Caco-2 (cell line): ENCODE measurements around the gene ANO10. TPM values are rescaled to one million over a fixed set of nuclear protein-coding genes. Genes with fewer than 3 reads are reported as not detected.
"Not testable (repeated sequence)": the region's sequence is repeated elsewhere in the genome, so short reads cannot be mapped to it uniquely, and the experiment has no call there.

Experiments
- BruUV-seq: library from RNA; stranded (reverse); fragments of 400-500 nt; replicated peaks from 2 replicates; lab custom pipeline; 2021; lab: Mats Ljungman, UMichigan
- CTCF ChIA-PET: fragments of 300-600 bp; sonication (Branson Sonifier 250); formaldehyde crosslinking; loops from one replicate; lab custom pipeline; 2022; ENCODE audit warnings: antibody characterized with exemption; lab: Charles Lee
- POLR2A ChIA-PET: fragments of 300-600 bp; sonication (Branson Sonifier 250); formaldehyde crosslinking; loops from one replicate; lab custom pipeline; 2022; ENCODE audit warnings: antibody characterized with exemption; lab: Charles Lee
- DNase-seq, 2 experiments: peaks; one replicate each; pipeline versions ENCODE4 v3.0.0 to v3.0.0-alpha.2; 2020 to 2022
- H3K27me3 ChIP-seq: replicated peaks from 2 replicates; pipeline ENCODE4 v1.6.0; 2011; ENCODE audit warnings: low read length; ENCODE audit not compliant: control insufficient read depth, insufficient read depth
- H3K36me3 ChIP-seq: 2 replicates; pipeline ENCODE4 v1.5.1; 2011; ENCODE audit warnings: low read length; ENCODE audit not compliant: control insufficient read depth, insufficient read depth
- H3K4me1 ChIP-seq: fragments of 250-450 bp; sonication (Bioruptor Pico); 2 replicates; pipeline ENCODE4 v1.5.1; 2020; ENCODE audit warnings: mild to moderate bottlenecking
- H3K4me3 ChIP-seq: 2 replicates; pipeline ENCODE4 v1.5.1; 2011; ENCODE audit warnings: low read depth, mild to moderate bottlenecking, control low read depth, low read length
- H3K9me3 ChIP-seq: fragments of 250-450 bp; sonication (Bioruptor Pico); 2 replicates; pipeline ENCODE4 v1.5.1; 2020; ENCODE audit warnings: mild to moderate bottlenecking, moderate library complexity
- H3K27ac Mint-ChIP-seq: one replicate; pipeline ENCODE4 v1.8.0; 2022; ENCODE audit warnings: mixed read lengths; ENCODE audit not compliant: unreplicated experiment
- H3K27me3 Mint-ChIP-seq: one replicate; pipeline ENCODE4 v1.8.0; 2022; ENCODE audit warnings: mixed read lengths; ENCODE audit not compliant: insufficient read depth, unreplicated experiment
- H3K36me3 Mint-ChIP-seq: one replicate; pipeline ENCODE4 v1.8.0; 2022; ENCODE audit warnings: mild to moderate bottlenecking, mixed read lengths; ENCODE audit not compliant: insufficient read depth, unreplicated experiment
- H3K4me1 Mint-ChIP-seq: one replicate; pipeline ENCODE4 v1.8.0; 2022; ENCODE audit warnings: low read depth, mixed read lengths; ENCODE audit not compliant: unreplicated experiment
- H3K4me3 Mint-ChIP-seq: one replicate; pipeline ENCODE4 v1.8.0; 2022; ENCODE audit warnings: mild to moderate bottlenecking, moderate library complexity, mixed read lengths; ENCODE audit not compliant: unreplicated experiment
- H3K9me3 Mint-ChIP-seq: one replicate; pipeline ENCODE4 v1.8.0; 2022; ENCODE audit warnings: mixed read lengths; ENCODE audit not compliant: unreplicated experiment
- CTCF ChIP-seq, 2 experiments: fragments of 200-600 bp in 1 of 2; IDR thresholded peaks; 1 replicate in 1 of 2; 2 replicates in 1 of 2; pipeline versions ENCODE4 v1.5.1 to v1.8.0; 2011 to 2022; ENCODE audit warnings: antibody characterized with exemption in 1 of 2, control low read depth in 1 of 2, inconsistent platforms in 1 of 2, low read depth in 1 of 2, low read length in 1 of 2, mild to moderate bottlenecking in 1 of 2, moderate library complexity in 1 of 2; ENCODE audit not compliant: insufficient read depth in 1 of 2, severe bottlenecking in 1 of 2, unreplicated experiment in 1 of 2
- intact Hi-C: fragments of 100-400 bp; cut with micrococcal nuclease; formaldehyde crosslinking; loops from one replicate; pipeline ENCODE4 v1.10.0; 2022; ENCODE audit not compliant: unreplicated experiment
- total RNA-seq: library from RNA; stranded (reverse); gene quantifications from 2 replicates; pipeline ENCODE4 v1.2.3, GENCODE V29; 2022

ANO10 gene
- total RNA-seq, 1 experiment from 2014 or later: 24.1 TPM

GRCh38 chr3:43522727-43523362 lies 99.0 kb downstream of the ANO10 start:
- DNase-seq: no peak
- Mint-ChIP-seq H3K36me3 (no peaks in the 10 kb centered on the region), H3K9me3 (peaks cover 22% of the 10 kb centered on the region), H3K4me3 (no peak overlapping the region), H3K27ac (no peak overlapping the region), H3K4me1 (no peaks in the 10 kb centered on the region), H3K27me3 (no peaks in the 10 kb centered on the region)
- no peak for TF ChIP-seq CTCF (IDR thresholded peaks at IDR 0.05; ENCODE audit: insufficient read depth in 1 of 2, low read depth in 1 of 2, low read length in 1 of 2, severe bottlenecking in 1 of 2, unreplicated experiment in 1 of 2)
- Histone ChIP-seq H3K9me3 (no peaks in the 10 kb centered on the region), H3K27me3 (no peaks in the 10 kb centered on the region), H3K36me3 (no peaks in the 10 kb centered on the region), H3K4me1 (no peaks in the 10 kb centered on the region), H3K4me3 (no peak overlapping the region)
- ChIA-PET POLR2A (no interaction called here), CTCF (interaction anchor here (0.8 kb wide), 1 partner anchor 307 kb away, joined by 3 read pairs; no protein-coding TSS in a partner anchor)
- intact Hi-C loops: no loop called here
- no TSS peak for BruUV-seq

- H3K4me1 Mint-ChIP-seq: no peaks in the 10 kb centered on the region
- no TSS peak for BruUV-seq
- Histone ChIP-seq H3K4me1 (no peaks in the 10 kb centered on the region), H3K4me3 (no peak overlapping the region), H3K9me3 (no peaks in the 10 kb centered on the region), H3K27me3 (no peaks in the 10 kb centered on the region), H3K36me3 (no peaks in the 10 kb centered on the region)
- intact Hi-C loops: no loop called here
- DNase-seq: no peak
- no peaks in the 10 kb centered on the region for H3K36me3 Mint-ChIP-seq
- ChIA-PET POLR2A (no interaction called here), CTCF (no interaction called here)
- H3K9me3 Mint-ChIP-seq: peaks cover 17% of the 10 kb centered on the region
- H3K27me3 Mint-ChIP-seq: no peaks in the 10 kb centered on the region
- no peak overlapping the region for H3K27ac Mint-ChIP-seq
- H3K4me3 Mint-ChIP-seq: no peak overlapping the region
- no peak for TF ChIP-seq CTCF (IDR thresholded peaks at IDR 0.05; ENCODE audit: insufficient read depth in 1 of 2, low read depth in 1 of 2, low read length in 1 of 2, severe bottlenecking in 1 of 2, unreplicated experiment in 1 of 2)
Measured at GRCh38 chr3:43521941-43522340, 99.9 kb downstream of the ANO10 start.

- H3K27me3 Mint-ChIP-seq, H3K4me3 Mint-ChIP-seq, H3K36me3 Mint-ChIP-seq, intact Hi-C loops, H3K9me3 ChIP-seq, H3K27ac Mint-ChIP-seq, H3K4me1 ChIP-seq, H3K27me3 ChIP-seq, CTCF ChIA-PET, H3K4me1 Mint-ChIP-seq, H3K36me3 ChIP-seq, H3K4me3 ChIP-seq, POLR2A ChIA-PET, BruUV-seq: not testable (repeated sequence)
- H3K9me3 Mint-ChIP-seq: peaks cover 17% of the 10 kb centered on the region
- DNase-seq: peak in 1 of 2 experiments; percentile 8
Measured at GRCh38 chr3:43518515-43518914, 103.3 kb downstream of the ANO10 start.
